ENCODE results near the gene HIP1R. TPM values are rescaled to one million over a fixed set of nuclear protein-coding genes. Genes with fewer than 3 reads are reported as not detected.
"Not testable (repeated sequence)": the region's sequence is repeated elsewhere in the genome, so short reads cannot be mapped to it uniquely, and the experiment has no call there.

The HIP1R gene, protein sequence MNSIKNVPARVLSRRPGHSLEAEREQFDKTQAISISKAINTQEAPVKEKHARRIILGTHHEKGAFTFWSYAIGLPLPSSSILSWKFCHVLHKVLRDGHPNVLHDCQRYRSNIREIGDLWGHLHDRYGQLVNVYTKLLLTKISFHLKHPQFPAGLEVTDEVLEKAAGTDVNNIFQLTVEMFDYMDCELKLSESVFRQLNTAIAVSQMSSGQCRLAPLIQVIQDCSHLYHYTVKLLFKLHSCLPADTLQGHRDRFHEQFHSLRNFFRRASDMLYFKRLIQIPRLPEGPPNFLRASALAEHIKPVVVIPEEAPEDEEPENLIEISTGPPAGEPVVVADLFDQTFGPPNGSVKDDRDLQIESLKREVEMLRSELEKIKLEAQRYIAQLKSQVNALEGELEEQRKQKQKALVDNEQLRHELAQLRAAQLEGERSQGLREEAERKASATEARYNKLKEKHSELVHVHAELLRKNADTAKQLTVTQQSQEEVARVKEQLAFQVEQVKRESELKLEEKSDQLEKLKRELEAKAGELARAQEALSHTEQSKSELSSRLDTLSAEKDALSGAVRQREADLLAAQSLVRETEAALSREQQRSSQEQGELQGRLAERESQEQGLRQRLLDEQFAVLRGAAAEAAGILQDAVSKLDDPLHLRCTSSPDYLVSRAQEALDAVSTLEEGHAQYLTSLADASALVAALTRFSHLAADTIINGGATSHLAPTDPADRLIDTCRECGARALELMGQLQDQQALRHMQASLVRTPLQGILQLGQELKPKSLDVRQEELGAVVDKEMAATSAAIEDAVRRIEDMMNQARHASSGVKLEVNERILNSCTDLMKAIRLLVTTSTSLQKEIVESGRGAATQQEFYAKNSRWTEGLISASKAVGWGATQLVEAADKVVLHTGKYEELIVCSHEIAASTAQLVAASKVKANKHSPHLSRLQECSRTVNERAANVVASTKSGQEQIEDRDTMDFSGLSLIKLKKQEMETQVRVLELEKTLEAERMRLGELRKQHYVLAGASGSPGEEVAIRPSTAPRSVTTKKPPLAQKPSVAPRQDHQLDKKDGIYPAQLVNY
- 35.2 TPM for total RNA-seq

GRCh38 chr12:122834921-122835749, at the start of gene HIP1R:
HIP1R (plus strand) TSS chr12:122835457; CDS start chr12:122835551, 94 bp downstream.
- DNase-seq (ENCODE audit: low spot score) (peak; percentile 76), ATAC-seq (peak; percentile 78)

- no peak for DNase-seq (ENCODE audit: low spot score)
- no peak for ATAC-seq
Observed at GRCh38 chr12:122785503-122785902, 49.8 kb upstream of the HIP1R start.

- DNase-seq (ENCODE audit: low spot score) (no peak), ATAC-seq (no peak)
Observed at GRCh38 chr12:122788387-122788786, 46.9 kb upstream of the HIP1R start.

DNA sequence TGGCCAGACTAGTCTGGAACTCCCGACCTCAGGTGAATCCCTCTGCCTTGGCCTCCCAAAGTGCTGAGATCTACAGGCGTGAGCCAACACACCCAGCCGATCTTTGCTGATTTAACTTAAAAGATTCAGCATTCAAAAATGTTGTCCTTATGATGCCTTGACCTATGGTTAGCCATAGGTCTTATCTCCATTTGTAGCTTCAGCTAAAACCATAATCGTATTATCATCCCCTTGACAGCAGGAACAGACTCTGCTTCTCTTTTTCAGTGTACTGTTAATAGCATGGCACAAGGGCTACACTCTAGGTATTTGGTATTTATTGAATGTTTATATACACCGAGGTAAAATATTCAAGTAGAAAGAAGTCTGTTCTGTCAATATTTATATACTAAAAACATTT, 45.6 kb upstream of the HIP1R start:
- ATAC-seq (no peak), DNase-seq (ENCODE audit: low spot score) (no peak)

DNA sequence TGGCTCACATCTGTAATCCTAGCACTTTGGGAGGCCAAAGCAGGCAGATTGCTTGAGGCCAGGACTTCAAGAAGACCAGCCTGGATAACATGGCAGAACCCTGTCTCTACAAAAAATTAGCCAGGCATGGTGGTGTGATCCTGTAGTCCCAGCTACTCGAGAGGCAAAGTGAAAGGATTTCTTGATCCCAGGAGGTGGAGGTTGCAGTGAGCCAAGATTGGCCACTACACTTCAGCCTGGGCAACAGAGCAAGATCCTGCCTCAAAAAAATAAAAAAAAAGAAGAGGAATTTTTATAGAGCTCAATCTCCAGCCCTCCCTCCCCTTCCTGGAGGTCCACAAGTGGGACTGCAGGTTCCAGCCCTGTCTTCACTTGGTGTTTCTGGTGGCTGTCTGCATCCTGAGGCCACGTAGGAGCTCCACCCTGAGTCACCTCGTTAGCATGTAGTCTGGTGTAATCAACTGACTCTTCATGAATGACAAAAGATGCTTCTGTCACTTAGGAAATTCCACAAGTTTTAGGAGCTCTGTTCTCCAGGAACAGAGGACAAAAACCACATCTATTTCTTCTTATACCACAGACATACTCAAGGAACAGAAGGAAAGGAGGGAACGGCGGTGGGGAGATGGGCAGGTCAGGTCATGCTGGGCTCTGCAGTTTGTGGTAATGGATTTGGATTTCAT, 44.7 kb upstream of the HIP1R start:
- ATAC-seq (no peak), DNase-seq (ENCODE audit: low spot score) (no peak)

GRCh38 chr12:122793685-122794106, 41.6 kb upstream of the HIP1R start:
- DNase-seq (ENCODE audit: low spot score) (no peak), ATAC-seq (peak; percentile 95)

GRCh38 chr12:122795807-122796206, 39.5 kb upstream of the HIP1R start:
- DNase-seq (ENCODE audit: low spot score) (no peak), ATAC-seq (peak; percentile 49)

DNA sequence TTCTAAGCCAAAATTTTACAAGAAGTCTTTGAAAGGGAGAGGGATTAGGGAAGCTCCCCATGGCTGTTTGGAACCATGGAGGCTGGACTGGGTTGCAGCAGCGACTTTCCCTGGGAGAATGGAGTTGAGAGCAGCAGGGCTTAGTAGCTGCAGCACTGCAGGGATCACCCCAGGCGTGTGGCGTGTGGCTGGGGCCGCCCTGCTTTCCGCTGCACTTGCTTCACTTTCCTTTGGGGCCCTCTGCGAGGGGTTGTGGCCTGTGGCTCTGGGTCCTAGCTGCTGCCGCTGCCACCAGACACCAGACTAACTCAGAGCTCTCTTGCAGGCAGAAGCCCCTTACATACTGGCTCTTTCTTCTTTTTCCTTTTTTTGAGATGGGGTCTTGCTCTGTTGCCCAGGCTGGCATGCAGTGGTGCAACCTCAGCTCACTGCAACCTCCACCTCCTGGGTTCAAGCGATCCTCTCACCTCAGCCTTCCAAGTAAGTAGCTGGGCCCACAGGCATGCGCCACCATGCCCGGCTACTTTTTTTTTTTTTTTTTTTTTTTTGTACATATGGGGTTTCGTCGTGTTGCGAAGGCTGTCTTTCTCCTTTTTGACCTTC, 35.5 kb upstream of the HIP1R start:
- ATAC-seq: no peak
- no peak for DNase-seq (ENCODE audit: low spot score)

DNA sequence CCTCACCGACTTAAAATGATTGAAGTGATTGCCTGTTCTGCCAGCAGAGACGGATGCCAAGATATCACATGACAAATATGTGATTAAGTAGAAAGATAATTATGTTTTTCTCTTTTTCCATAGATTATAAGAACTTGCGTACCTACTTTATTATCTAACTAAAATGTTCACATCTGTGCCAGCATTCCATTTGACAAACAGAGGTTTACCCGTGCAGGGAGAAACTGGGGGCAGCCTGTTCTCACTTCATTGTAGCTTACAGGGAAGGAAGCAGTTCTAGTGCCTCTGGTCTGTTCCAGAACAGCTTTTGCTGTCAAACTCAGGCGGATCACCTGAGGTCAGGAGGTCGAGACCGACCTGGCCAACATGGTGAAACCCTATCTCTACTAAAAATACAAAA, 31.3 kb upstream of the HIP1R start:
- ATAC-seq (no peak), DNase-seq (ENCODE audit: low spot score) (no peak)

DNA sequence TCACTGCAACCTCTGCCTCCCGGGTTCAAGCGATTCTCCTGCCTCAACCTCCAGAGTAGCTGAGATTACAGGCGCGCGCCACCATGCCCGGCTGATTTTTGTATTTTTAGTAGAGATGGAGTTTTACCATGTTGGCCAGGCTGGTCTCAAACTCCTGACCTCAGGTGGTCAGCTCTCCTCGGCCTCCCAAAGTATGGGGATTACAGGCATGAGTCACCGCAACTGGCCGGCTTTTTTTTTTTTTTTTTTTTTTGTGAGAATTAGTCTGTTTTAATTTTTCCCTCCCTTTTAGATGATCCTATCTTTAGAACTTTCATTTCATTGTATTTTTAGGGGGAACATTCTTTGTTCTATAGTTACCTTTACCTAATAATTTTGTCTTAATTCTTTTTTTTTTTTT, 30.3 kb upstream of the HIP1R start:
- DNase-seq (ENCODE audit: low spot score); ATAC-seq: not testable (repeated sequence)

GRCh38 chr12:122807651-122808050, 27.6 kb upstream of the HIP1R start:
- no peak for ATAC-seq
- no peak for DNase-seq (ENCODE audit: low spot score)

- DNase-seq (ENCODE audit: low spot score): no peak
- no peak for ATAC-seq
Observed at GRCh38 chr12:122811777-122812176, 23.5 kb upstream of the HIP1R start.

GRCh38 chr12:122813310-122813713, 21.9 kb upstream of the HIP1R start:
- DNase-seq (ENCODE audit: low spot score) (no peak), ATAC-seq (no peak)

- DNase-seq (ENCODE audit: low spot score): no peak
- ATAC-seq: no peak
Observed at GRCh38 chr12:122819209-122819785, 16.0 kb upstream of the HIP1R start.

DNA sequence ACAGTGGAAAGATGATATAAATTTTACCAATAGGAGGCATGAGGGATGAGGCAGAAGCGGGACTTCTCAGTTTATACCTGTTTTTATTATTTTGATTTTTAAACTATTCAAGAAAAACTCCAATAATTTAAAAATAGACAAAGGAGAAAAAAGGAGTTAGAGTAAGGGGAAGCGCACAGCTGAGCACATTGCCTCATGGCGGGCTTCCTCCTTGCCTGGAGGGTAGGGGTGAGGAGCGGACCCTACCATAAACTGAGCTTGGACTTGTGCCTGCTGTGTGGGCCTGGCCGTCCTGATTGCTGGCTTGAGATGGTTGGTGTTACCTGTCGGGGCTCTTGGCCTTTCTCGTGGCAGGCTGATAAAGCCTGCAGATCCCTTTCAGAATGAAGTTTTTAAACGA, 15.1 kb upstream of the HIP1R start:
- no peak for DNase-seq (ENCODE audit: low spot score)
- no peak for ATAC-seq

GRCh38 chr12:122820838-122821271, 14.4 kb upstream of the HIP1R start:
- no peak for DNase-seq (ENCODE audit: low spot score)
- no peak for ATAC-seq

- DNase-seq (ENCODE audit: low spot score): no peak
- ATAC-seq: no peak
Observed at GRCh38 chr12:122823429-122823828, 11.8 kb upstream of the HIP1R start.

DNA sequence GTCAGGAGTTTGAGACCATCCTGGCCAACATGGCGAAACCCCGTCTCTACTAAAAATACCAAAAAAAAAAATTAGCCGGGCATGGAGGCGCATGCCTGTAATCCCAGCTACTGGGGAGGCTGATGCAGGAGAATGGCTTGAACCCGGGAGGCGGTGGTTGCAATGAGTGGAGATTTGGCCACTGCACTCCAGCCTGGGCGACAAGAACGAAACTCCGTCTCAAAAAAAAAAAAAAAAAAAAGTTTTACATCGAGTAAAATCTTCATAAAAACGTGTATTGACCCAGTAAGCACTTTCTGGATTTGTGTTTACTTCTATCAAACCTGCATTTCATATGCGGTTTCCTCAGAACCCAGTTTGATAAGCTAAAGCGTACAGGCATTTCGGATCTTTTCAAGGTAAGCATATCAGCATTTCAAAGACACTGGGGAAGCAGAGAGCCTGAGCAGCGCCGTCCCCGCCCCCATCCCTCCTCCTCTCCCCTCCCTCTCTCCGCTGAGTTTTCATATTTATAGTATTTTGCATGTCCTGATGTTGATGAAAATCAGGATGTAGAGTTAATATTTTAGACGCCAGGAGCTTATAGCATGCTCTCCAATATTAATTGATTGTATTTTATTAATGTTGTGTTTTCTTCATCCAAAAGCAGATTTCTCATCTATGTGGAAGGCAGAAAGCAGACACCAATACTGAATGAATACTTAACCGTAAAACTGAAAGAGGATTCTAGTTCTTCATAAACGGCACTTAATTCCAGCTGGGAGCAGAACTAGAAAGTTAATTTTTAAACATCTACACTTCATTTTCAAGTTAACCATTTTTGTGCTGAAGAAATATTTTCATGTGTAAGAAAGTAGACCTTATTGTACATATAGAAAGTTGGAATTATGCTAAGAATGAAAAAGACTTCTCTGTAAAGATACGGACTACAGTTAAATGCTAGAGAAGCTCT, 9.2 kb upstream of the HIP1R start:
- ATAC-seq: peak; percentile 89
- DNase-seq (ENCODE audit: low spot score): no peak

Measured in left lobe of liver (tissue), 2 donors.